NCI-H82 treated with DMSO at 0.1 percent for 48 hours (cell line): ENCODE results near the gene YPEL2.
"Not testable (repeated sequence)": the region's sequence is repeated elsewhere in the genome, so short reads cannot be mapped to it uniquely, and the experiment has no call there.

Experiments
- DNase-seq: peaks from one replicate; lab custom pipeline; 2025; ENCODE audit not compliant: unreplicated experiment; lab: John Stamatoyannopoulos, UW

The YPEL2 gene

GRCh38 chr17:59404471-59404870 lies 73.0 kb downstream of the YPEL2 start:
- DNase-seq = no peak

GRCh38 chr17:59405944-59406705 lies 74.7 kb downstream of the YPEL2 start:
- DNase-seq = no peak

GRCh38 chr17:59406808-59407381 lies 75.4 kb downstream of the YPEL2 start:
- no peak for DNase-seq

DNA sequence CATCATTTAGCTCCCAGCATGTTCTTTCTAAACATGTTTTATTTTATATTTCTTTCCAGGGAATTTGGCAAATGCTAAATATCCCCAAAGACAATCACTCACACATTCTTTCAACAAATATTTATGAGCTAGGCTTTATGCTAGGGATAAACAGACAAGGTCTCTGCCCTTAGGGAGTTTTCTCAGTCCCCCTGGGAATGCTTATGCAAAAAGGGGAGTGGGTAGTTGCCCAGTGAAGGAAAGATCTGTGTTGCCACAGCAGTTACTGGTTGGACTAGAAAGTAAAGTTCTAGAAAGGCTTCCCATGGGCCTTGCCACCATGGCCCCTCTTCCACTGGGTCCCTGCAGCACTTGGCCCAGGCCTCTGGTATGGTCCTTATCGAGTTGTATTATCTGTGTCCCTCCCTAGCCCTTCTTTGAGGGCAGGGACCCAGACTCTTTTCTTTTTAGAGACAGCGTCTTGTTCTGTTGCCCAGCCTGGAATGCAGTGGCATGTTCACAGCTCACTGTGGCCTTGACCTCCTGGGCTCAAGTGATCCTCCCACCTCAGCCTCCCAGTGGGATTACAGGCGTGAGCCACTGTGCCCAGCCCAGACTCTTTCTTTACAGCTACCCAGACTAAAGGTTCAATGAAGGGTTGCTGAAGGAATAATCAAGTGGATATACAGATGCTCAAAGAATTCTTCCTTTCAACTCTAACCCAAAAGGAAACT lies 78.0 kb downstream of the YPEL2 start:
- no peak for DNase-seq

DNA sequence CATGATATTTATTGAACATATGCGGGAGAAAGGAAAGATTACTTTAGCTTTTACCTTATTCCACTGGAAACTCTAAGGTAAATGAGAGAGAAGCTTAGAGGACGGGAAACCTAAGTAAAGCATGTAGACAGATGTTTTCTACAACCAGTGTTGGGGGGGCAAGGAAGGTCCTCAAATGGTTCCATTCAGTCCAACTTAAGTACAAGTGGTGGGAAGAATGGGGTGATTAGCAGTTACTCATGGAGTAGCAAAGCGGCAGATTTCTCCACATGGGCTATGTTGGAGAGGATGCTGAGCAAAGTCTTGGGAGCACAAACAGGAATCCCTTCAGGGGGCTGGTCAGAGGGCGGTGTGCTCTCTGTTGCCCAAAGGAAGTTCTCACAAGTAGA lies 78.6 kb downstream of the YPEL2 start:
- DNase-seq = no peak

- not testable (repeated sequence) for DNase-seq
These were observed 81.0 kb downstream of the YPEL2 start for GRCh38 chr17:59412431-59412830.

- no peak for DNase-seq
These were observed 81.7 kb downstream of the YPEL2 start for GRCh38 chr17:59413014-59413766.

GRCh38 chr17:59415397-59415796 lies 83.9 kb downstream of the YPEL2 start:
- no peak for DNase-seq

DNA sequence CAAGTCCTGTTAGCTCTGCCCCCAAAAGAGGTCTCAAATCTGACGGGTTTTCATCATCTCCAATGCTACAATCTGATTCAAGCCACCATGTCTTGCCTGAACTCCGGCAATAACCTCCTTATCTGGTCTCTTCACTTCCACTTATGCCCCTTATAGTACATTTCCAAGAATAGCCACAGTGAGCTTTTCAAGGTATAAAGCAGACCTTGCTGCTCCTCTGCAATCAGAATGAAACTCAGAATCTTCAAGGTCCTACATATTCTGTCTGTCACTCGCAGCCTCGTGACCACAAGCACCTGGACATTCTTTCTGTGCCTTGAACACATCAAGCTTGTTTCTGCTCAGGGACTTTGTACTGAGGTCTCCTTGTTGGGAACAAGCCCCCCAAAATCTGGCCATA lies 84.7 kb downstream of the YPEL2 start:
- DNase-seq = no peak

- no peak for DNase-seq
These were observed 86.0 kb downstream of the YPEL2 start for GRCh38 chr17:59417452-59417851.

GRCh38 chr17:59418732-59419166 lies 87.3 kb downstream of the YPEL2 start:
- no peak for DNase-seq

GRCh38 chr17:59420901-59421300 lies 89.4 kb downstream of the YPEL2 start:
- no peak for DNase-seq

DNA sequence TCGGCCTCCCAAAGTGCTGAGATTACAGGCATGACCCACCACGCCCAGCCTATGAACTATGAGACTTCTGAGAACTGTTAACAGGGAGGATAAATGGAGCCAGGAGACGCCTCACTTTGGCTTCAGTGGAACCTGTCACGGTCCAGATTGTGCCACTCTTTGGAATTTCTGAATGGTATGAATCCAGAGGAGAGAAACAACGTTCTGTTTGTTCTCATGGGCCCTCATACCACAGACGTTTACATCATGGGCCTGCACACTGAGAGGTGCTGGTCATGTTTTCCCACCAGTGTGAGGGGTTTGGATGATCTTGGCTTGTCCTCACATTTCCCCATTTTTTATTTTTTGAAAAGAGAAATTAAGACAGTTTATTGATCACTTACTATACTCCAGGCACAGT lies 90.3 kb downstream of the YPEL2 start:
- DNase-seq = no peak

GRCh38 chr17:59423137-59423724 lies 91.8 kb downstream of the YPEL2 start:
- DNase-seq = no peak

DNA sequence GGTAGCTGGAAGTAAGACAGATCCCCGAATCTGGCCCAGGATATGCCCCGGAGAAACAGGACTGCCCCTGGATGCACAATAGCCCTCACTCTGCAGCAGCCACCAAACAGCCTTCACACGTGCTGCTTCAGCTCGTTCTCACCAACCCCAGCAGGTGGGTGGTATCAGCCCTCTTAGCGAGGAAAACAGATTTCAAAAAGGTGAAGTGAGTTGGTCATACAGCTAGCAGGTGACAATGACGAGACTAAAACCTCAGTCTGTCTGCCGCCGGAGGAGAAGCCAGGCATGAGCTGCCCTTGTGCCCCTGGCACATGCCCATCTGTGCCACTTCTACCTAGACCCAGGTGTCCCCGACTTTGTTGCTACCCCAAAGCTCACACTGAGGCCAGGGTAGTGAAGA lies 92.4 kb downstream of the YPEL2 start:
- no peak for DNase-seq

DNA sequence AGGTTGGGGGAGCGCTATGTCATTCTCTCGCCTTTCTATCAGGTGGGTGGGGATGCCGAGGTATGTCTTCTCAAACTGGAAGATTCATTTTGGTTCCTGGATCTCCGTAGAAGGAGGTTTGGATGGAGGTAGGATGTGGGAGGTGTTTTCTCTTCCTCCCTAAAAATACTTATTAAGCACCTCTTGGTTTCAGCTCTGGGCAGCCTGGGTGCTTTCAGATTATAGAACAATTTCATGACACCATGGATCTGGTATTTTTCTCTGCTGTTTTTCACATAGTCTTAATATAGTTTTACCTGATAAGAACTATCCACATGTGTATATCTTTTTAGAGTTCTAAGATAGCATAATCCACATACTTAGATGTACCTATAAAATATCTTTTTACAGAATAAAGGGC lies 92.9 kb downstream of the YPEL2 start:
- DNase-seq = no peak

- DNase-seq = no peak
These were observed 93.9 kb downstream of the YPEL2 start for GRCh38 chr17:59425085-59425931.

- DNase-seq = no peak
These were observed 94.6 kb downstream of the YPEL2 start for GRCh38 chr17:59426031-59426430.

- DNase-seq = no peak
These were observed 96.0 kb downstream of the YPEL2 start for GRCh38 chr17:59427425-59427921.

- no peak for DNase-seq
These were observed 96.5 kb downstream of the YPEL2 start for GRCh38 chr17:59427996-59428395.
